ENCODE results near the gene MAX. TPM values are rescaled to one million over a fixed set of nuclear protein-coding genes. Genes with fewer than 3 reads are reported as not detected.

Gene MAX
- total and polyA plus RNA-seq, 2 of the 4 experiments (the other 2 are of a cell fraction) = 45.2 to 51.8 TPM

- no peak for DNase-seq
- no peak overlapping the region for H4K91ac ChIP-seq (ENCODE audit: insufficient read depth, low read depth, low read length)
- H3K27me3 ChIP-seq (ENCODE audit: control insufficient read depth, insufficient read depth, low read length) = peaks cover 10% of the 10 kb centered on the region
- H2AK9ac ChIP-seq (replicated peaks; ENCODE audit: low read depth, low read length, poor library complexity) = no peak overlapping the region
- no peak overlapping the region for H4K5ac ChIP-seq (ENCODE audit: low read depth, low read length)
- POLR2A ChIA-PET (ENCODE audit: unreplicated experiment) = no interaction called here
- no peak overlapping the region for H3K9ac ChIP-seq (ENCODE audit: low read depth, low read length)
- no peak overlapping the region for H3K56ac ChIP-seq (ENCODE audit: extremely low read depth, insufficient read depth, low read length)
- H3K4me3 ChIP-seq (ENCODE audit: insufficient read depth, low read depth, low read length) = no peak overlapping the region
- no peak for TF ChIP-seq RCOR1 (IDR thresholded peaks at IDR 0.05; ENCODE audit: insufficient replicate concordance, low read length)
- TF ChIP-seq MAZ (IDR thresholded peaks at IDR 0.05; ENCODE audit: borderline replicate concordance, low read depth, low read length) = no peak
- no peak for TF ChIP-seq RFX5 (IDR thresholded peaks at IDR 0.05; ENCODE audit: low read depth, low read length)
- no peak for TF ChIP-seq SMC3 (IDR thresholded peaks at IDR 0.05; ENCODE audit: low read depth, low read length)
- no peak for TF ChIP-seq MAFK (IDR thresholded peaks at IDR 0.05; ENCODE audit: low read depth, low read length)
- no peak for TF ChIP-seq RAD21 (IDR thresholded peaks at IDR 0.05; ENCODE audit: low read length)
- no peak for TF ChIP-seq USF2 (IDR thresholded peaks at IDR 0.05; ENCODE audit: low read depth, low read length)
- TF ChIP-seq ELK1 (IDR thresholded peaks at IDR 0.05; ENCODE audit: borderline replicate concordance, low read depth, low read length) = no peak
- TF ChIP-seq POLR2A (IDR thresholded peaks at IDR 0.05; ENCODE audit: low read depth, low read length) = no peak
- no peak for TF ChIP-seq MXI1 (IDR thresholded peaks at IDR 0.05; ENCODE audit: borderline replicate concordance, low read depth, low read length)
- no peak overlapping the region for H2BK15ac ChIP-seq (ENCODE audit: low read depth, low read length)
- no peaks in the 10 kb centered on the region for H3K36me3 ChIP-seq (ENCODE audit: control insufficient read depth, insufficient read depth, low read length)
- H4K20me1 ChIP-seq (ENCODE audit: insufficient read depth, low read length) = no peaks in the 10 kb centered on the region
- dilution Hi-C loops (cut with HindIII; ENCODE audit: low sequenced_read_pairs, unreplicated experiment) (no loop called here), intact Hi-C loops (cut with micrococcal nuclease) (no loop called here), in situ Hi-C loops (cut with MboI; ENCODE audit: low sequenced_read_pairs) (no loop called here)
- no peak overlapping the region for H2BK20ac ChIP-seq (ENCODE audit: low read depth, low read length)
- no peak for ATAC-seq (ENCODE audit: low read depth)
- H3K9me3 ChIP-seq (ENCODE audit: control insufficient read depth, insufficient read depth, low read length) = no peaks in the 10 kb centered on the region
- no peak overlapping the region for H3K4ac ChIP-seq (ENCODE audit: low read depth, low read length)
- H2AK5ac ChIP-seq (ENCODE audit: low read depth, low read length) = no peak overlapping the region
- no peaks in the 10 kb centered on the region for H3K9me1 ChIP-seq (ENCODE audit: insufficient read depth, low read length)
- no peak overlapping the region for H2BK5ac ChIP-seq (ENCODE audit: low read depth, low read length, poor library complexity, severe bottlenecking)
- H3K18ac ChIP-seq (ENCODE audit: low read depth, low read length) = no peak overlapping the region
- no peak overlapping the region for H3K14ac ChIP-seq (replicated peaks; ENCODE audit: low read depth, low read length)
- H4K8ac ChIP-seq (ENCODE audit: low read depth in 2 of 2, low read length in 2 of 2) = no peak overlapping the region
- no peak overlapping the region for H2AFZ ChIP-seq (replicated peaks; ENCODE audit: low read length, poor library complexity)
- 81% methylated on average over 2 of the region's 4 CpGs; no CpG with 5 or more reads in 1 of the 2 experiments for WGBS, 2 experiments (ENCODE audit: extremely low coverage in 2 of 2, insufficient read length in 1 of 2)
- CTCF ChIA-PET = interaction anchor here (0.6 kb wide), 1 partner anchor 29 kb away, joined by 3 read pairs; no protein-coding TSS in a partner anchor
- H3K23ac ChIP-seq (ENCODE audit: low read depth, low read length) = no peak overlapping the region
- H2BK120ac ChIP-seq (ENCODE audit: low read depth, low read length) = no peak overlapping the region
- H3K27ac ChIP-seq (ENCODE audit: insufficient read depth, low read length) = no peak overlapping the region
- no peak overlapping the region for H3K4me2 ChIP-seq (ENCODE audit: low read depth, low read length)
- BruUV-seq (replicated peaks) = no TSS peak
- H3K79me1 ChIP-seq (ENCODE audit: low read depth in 1 of 2, low read length in 2 of 2) = no peaks in the 10 kb centered on the region
- no peaks in the 10 kb centered on the region for H3K4me1 ChIP-seq (ENCODE audit: control insufficient read depth, insufficient read depth, low read length)
Observed at GRCh38 chr14:65149116-65149515, 46.8 kb upstream of the MAX start.

Data from IMR-90 (cell line).